ENCODE data around the gene CLEC18A. TPM values are rescaled to one million over a fixed set of nuclear protein-coding genes. Genes with fewer than 3 reads are reported as not detected.
"Not testable (repeated sequence)": the region's sequence is repeated elsewhere in the genome, so short reads cannot be mapped to it uniquely, and the experiment has no call there.

Gene CLEC18A
- total RNA-seq, 1 experiment from 2014 or later, result 1.6 TPM

DNA sequence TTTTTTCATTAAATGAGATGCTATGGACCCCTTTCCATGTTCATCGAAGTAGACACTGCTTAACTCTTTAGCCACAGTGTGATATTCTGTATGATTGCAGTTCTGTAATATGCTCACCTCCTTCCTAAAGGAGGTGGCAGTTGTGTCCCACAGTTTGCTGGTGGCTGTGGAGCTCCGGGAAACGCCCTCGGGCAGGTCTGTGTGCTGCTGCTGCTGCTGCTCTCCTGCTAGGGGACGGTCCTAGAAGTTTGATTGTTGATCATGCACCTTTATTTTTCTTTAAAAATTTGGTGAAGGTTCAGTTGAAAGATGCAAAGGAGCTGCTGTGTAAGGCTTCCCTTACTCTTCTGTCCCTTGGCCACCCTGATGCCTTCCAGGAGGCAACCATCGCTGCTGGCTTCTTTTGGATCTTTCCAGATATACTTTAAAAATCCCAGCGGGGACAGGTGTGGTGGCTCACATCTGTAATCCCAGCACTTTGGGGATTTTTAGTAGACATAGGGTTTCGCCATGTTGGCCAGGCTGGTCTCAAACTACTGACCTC lies 8.4 kb upstream of the CLEC18A start:
- H3K4me3 Mint-ChIP-seq, result no peak overlapping the region

DNA sequence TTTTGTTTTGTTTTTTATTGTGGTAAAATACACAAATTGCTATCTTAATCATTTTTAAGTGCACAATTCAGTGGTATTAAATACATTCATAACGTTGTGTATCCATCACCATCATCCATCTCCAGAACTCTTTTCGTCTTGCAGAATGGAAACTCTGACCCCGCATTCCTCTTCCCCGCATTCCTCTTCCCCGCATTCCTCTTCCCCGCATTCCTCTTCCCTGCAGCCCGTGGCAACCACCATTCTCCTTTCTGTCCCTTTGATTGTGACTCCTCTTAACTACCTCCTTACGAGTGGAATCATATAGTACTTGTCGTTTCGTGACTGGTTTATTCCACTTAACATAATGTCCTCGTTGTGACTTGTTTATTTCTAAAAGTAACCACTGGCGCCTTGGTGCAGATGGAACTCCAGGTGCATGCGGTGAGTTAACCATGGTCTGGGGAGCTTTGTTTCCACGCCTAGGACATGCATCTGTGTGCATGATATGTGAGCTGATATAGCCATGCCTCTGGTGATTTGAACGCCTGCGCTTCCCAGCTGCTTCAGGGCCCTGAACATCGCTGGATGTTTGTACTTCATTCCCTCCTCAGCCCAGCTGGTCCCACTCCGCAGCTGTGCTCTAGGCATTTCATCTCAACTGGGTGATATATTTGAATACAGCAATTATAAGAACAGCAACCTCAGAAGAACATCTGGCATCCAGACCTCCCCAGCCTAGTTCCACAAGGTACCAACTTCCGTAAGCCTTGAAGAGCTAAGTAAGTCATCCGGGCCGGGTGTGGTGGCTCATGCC lies 7.7 kb upstream of the CLEC18A start:
- not testable (repeated sequence) for H4K5ac ChIP-seq (ENCODE audit: insufficient read length, low read depth, low read length); H3K79me1 ChIP-seq (ENCODE audit: insufficient read depth, low read depth, low read length, poor library complexity, severe bottlenecking); H2BK12ac ChIP-seq (ENCODE audit: insufficient read length, low read depth, low read length); H3K56ac ChIP-seq (ENCODE audit: insufficient read length, low read depth, low read length); H3K9me3 Mint-ChIP-seq; H3K14ac ChIP-seq (ENCODE audit: insufficient read depth, low read length); H3K4me2 ChIP-seq (ENCODE audit: insufficient read depth, insufficient read length, low read length); H3K4me1 ChIP-seq (ENCODE audit: insufficient read depth, low read length); H4K91ac ChIP-seq (ENCODE audit: insufficient read length, low read depth, low read length); H3K27me3 ChIP-seq (ENCODE audit: insufficient read depth, low read length); H3K27ac ChIP-seq (ENCODE audit: insufficient read length, low read depth, low read length); H2AFZ ChIP-seq (ENCODE audit: low read length); H3K79me2 ChIP-seq (ENCODE audit: insufficient read depth, low read length); H2BK20ac ChIP-seq (ENCODE audit: low read depth, low read length, poor library complexity, severe bottlenecking); H3K23me2 ChIP-seq (ENCODE audit: insufficient read length, low read depth, low read length, poor library complexity, severe bottlenecking); H2BK120ac ChIP-seq (ENCODE audit: low read depth, low read length, poor library complexity, severe bottlenecking); H4K20me1 ChIP-seq (ENCODE audit: control insufficient read depth, insufficient read depth, insufficient read length); H3K23ac ChIP-seq (ENCODE audit: insufficient read length, low read depth, low read length); H3K9ac ChIP-seq (ENCODE audit: extremely low read depth, insufficient read length, low read length); H2BK15ac ChIP-seq (ENCODE audit: low read depth, low read length); H2BK5ac ChIP-seq (ENCODE audit: insufficient read length, low read length); H3K4ac ChIP-seq (ENCODE audit: low read depth, low read length); H4K8ac ChIP-seq (replicated peaks; ENCODE audit: insufficient read length, low read depth, low read length); H3K27me3 Mint-ChIP-seq (ENCODE audit: low read depth); H3K9me3 ChIP-seq (ENCODE audit: control insufficient read depth, low read depth, low read length); H2AK5ac ChIP-seq (ENCODE audit: insufficient read length, low read length)
- Mint-ChIP-seq H3K4me3 (peak overlapping the region in 1 of 2 experiments; percentile 16; a peak in 1 of 5 replicates), H3K36me3 (ENCODE audit: insufficient read depth in 1 of 3, low read depth in 3 of 3) (peaks cover 0 to 14% (median 7%) of the 10 kb centered on the region in 3 experiments; a peak in 5 of 7 replicates), H3K27ac (peak overlapping the region; percentile 45 to 93 (median 68); a peak in 6 of 7 replicates), H3K4me1 (peaks cover 14% of the 10 kb centered on the region in 2 experiments)
- H3K18ac ChIP-seq (ENCODE audit: insufficient read length, low read depth, low read length), result peak overlapping the region; percentile 87
- WGBS (ENCODE audit: extremely low coverage, insufficient read length, low lambda C conversion rate), result no CpG with 5 or more reads among the region's 21 CpGs
- DNase-seq, result peak; percentile 55
- peak overlapping the region; percentile 13 for H3T11ph ChIP-seq (ENCODE audit: low read length)

More for the DNA sequence above, 8.4 kb upstream of the CLEC18A start:
- Histone ChIP-seq H4K8ac (replicated peaks; ENCODE audit: insufficient read length, low read depth, low read length) (no peak overlapping the region), H3K4me2 (ENCODE audit: insufficient read depth, insufficient read length, low read length) (no peak overlapping the region), H3K18ac (ENCODE audit: insufficient read length, low read depth, low read length) (peak overlapping the region; percentile 73), H2BK20ac (ENCODE audit: low read depth, low read length, poor library complexity, severe bottlenecking) (no peak overlapping the region), H3K23me2 (ENCODE audit: insufficient read length, low read depth, low read length, poor library complexity, severe bottlenecking) (no peaks in the 10 kb centered on the region), H3T11ph (ENCODE audit: low read length) (peak overlapping the region; percentile 13), H4K5ac (ENCODE audit: insufficient read length, low read depth, low read length) (no peak overlapping the region), H4K20me1 (ENCODE audit: control insufficient read depth, insufficient read depth, insufficient read length) (no peaks in the 10 kb centered on the region), H3K79me2 (ENCODE audit: insufficient read depth, low read length) (no peaks in the 10 kb centered on the region), H3K27me3 (ENCODE audit: insufficient read depth, low read length) (no peaks in the 10 kb centered on the region), H2AFZ (ENCODE audit: low read length) (no peak overlapping the region), H2BK15ac (ENCODE audit: low read depth, low read length) (no peak overlapping the region), H2BK120ac (ENCODE audit: low read depth, low read length, poor library complexity, severe bottlenecking) (no peak overlapping the region), H3K79me1 (ENCODE audit: insufficient read depth, low read depth, low read length, poor library complexity, severe bottlenecking) (no peaks in the 10 kb centered on the region), H3K56ac (ENCODE audit: insufficient read length, low read depth, low read length) (no peak overlapping the region), H3K27ac (ENCODE audit: insufficient read length, low read depth, low read length) (no peak overlapping the region), H3K23ac (ENCODE audit: insufficient read length, low read depth, low read length) (no peak overlapping the region), H3K14ac (ENCODE audit: insufficient read depth, low read length) (peak overlapping the region; percentile 18; the same call in 1 of the 2 replicates), H3K4ac (ENCODE audit: low read depth, low read length) (peak overlapping the region; percentile 58; the same call in 1 of the 2 replicates), H2AK5ac (ENCODE audit: insufficient read length, low read length) (no peak overlapping the region), H2BK12ac (ENCODE audit: insufficient read length, low read depth, low read length) (peak overlapping the region; percentile 41), H3K9ac (ENCODE audit: extremely low read depth, insufficient read length, low read length) (no peak overlapping the region), H3K4me1 (ENCODE audit: insufficient read depth, low read length) (no peaks in the 10 kb centered on the region; the same call in 1 of the 2 replicates), H2BK5ac (ENCODE audit: insufficient read length, low read length) (no peak overlapping the region), H4K91ac (ENCODE audit: insufficient read length, low read depth, low read length) (peak overlapping the region; percentile 72), H3K9me3 (ENCODE audit: control insufficient read depth, low read depth, low read length) (no peaks in the 10 kb centered on the region)
- WGBS (ENCODE audit: extremely low coverage, insufficient read length, low lambda C conversion rate), result no CpG with 5 or more reads among the region's 8 CpGs
- Mint-ChIP-seq H3K9me3 (no peaks in the 10 kb centered on the region; a peak in 1 of 5 replicates), H3K36me3 (ENCODE audit: insufficient read depth in 1 of 3, low read depth in 3 of 3) (peaks cover under 1 to 15% (median 8%) of the 10 kb centered on the region in 3 experiments; a peak in 5 of 7 replicates), H3K4me1 (peaks cover 14% of the 10 kb centered on the region in 2 experiments), H3K27me3 (ENCODE audit: low read depth) (no peaks in the 10 kb centered on the region), H3K27ac (peak overlapping the region in 2 of 3 experiments; percentile 68 to 93; a peak in 4 of 7 replicates)
- TF ChIP-seq, protein P1, sequence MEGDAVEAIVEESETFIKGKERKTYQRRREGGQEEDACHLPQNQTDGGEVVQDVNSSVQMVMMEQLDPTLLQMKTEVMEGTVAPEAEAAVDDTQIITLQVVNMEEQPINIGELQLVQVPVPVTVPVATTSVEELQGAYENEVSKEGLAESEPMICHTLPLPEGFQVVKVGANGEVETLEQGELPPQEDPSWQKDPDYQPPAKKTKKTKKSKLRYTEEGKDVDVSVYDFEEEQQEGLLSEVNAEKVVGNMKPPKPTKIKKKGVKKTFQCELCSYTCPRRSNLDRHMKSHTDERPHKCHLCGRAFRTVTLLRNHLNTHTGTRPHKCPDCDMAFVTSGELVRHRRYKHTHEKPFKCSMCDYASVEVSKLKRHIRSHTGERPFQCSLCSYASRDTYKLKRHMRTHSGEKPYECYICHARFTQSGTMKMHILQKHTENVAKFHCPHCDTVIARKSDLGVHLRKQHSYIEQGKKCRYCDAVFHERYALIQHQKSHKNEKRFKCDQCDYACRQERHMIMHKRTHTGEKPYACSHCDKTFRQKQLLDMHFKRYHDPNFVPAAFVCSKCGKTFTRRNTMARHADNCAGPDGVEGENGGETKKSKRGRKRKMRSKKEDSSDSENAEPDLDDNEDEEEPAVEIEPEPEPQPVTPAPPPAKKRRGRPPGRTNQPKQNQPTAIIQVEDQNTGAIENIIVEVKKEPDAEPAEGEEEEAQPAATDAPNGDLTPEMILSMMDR (conservative IDR thresholded peaks at IDR 0.05), result no peak
- DNase-seq, result no peak
